GM06990 (cell line): Measurements from ENCODE around the gene IL19.
A peak's percentile ranks its signal among the peaks of the same experiment; 100 is the strongest.

Experiments used
- DNase-seq: peaks from one replicate; pipeline ENCODE4 v3.0.0-alpha.2; 2011; ENCODE audit not compliant: insufficient read length; ENCODE audit errors: extremely low read depth
- H3K27me3 ChIP-seq: replicated peaks from 2 replicates; pipeline ENCODE4 v1.6.0; 2011; ENCODE audit warnings: low read length; ENCODE audit not compliant: control insufficient read depth, insufficient read depth
- H3K36me3 ChIP-seq: 2 replicates; pipeline ENCODE4 v1.5.1; 2011; ENCODE audit warnings: low read length; ENCODE audit not compliant: control insufficient read depth, insufficient read depth
- H3K4me3 ChIP-seq: replicated peaks from 2 replicates; pipeline ENCODE4 v1.5.1; 2011; ENCODE audit warnings: low read depth, mild to moderate bottlenecking, control low read depth, low read length
- TF ChIP-seq, protein P1 (sequence below): IDR thresholded peaks from 2 replicates; pipeline ENCODE4 v1.5.1; 2011; ENCODE audit warnings: low read length, control low read depth, mild to moderate bottlenecking, inconsistent platforms; ENCODE audit not compliant: insufficient read depth, poor library complexity, severe bottlenecking

The IL19 gene

DNA sequence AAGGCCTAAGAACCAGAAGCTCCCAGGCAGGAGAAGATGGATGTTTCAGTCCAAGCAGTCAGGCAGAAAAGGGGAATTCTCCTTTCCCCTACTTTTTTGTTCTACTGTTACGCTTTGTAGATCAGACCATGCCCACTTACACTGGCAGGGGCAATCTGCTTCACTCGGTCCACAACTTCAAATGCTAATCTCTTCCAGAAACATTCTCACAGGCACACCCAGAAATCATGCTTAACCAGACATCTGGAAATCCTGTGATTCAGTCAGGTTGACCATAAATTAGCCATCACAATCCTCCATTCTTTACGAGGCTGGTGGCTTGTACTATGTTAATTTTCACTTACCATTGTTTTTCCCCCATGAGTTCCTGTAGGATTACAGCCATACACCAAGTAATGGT is 25.5 kb downstream of the IL19 start:
- no peaks in the 10 kb centered on the region for H3K27me3 ChIP-seq
- no peaks in the 10 kb centered on the region; the same call in none of the 2 replicates for H3K36me3 ChIP-seq
- TF ChIP-seq, protein P1, sequence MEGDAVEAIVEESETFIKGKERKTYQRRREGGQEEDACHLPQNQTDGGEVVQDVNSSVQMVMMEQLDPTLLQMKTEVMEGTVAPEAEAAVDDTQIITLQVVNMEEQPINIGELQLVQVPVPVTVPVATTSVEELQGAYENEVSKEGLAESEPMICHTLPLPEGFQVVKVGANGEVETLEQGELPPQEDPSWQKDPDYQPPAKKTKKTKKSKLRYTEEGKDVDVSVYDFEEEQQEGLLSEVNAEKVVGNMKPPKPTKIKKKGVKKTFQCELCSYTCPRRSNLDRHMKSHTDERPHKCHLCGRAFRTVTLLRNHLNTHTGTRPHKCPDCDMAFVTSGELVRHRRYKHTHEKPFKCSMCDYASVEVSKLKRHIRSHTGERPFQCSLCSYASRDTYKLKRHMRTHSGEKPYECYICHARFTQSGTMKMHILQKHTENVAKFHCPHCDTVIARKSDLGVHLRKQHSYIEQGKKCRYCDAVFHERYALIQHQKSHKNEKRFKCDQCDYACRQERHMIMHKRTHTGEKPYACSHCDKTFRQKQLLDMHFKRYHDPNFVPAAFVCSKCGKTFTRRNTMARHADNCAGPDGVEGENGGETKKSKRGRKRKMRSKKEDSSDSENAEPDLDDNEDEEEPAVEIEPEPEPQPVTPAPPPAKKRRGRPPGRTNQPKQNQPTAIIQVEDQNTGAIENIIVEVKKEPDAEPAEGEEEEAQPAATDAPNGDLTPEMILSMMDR: no peak
- no peak for DNase-seq
- H3K4me3 ChIP-seq: no peak overlapping the region

DNA sequence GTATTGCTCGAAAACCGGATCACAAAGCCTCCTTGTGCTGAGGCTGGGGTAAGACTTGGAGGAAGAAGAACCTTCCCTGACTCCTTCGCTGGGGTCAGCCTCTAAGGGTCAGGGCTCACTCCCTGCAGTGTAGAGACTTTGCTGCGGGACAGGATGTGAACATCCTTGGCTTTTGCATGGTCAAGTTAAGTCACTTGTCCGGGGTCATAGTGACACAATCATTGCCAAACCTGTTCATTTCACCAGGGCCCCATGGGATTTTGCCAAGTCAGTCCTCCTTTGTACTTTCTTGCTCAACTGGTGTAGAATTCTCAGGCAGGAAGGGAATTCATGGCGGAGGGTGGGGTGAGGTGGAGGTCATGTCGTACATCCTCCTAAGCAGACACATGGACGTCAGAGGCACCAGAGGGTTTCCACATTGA is 26.4 kb downstream of the IL19 start:
- no peak for DNase-seq
- TF ChIP-seq, protein P1: no peak
- Histone ChIP-seq H3K27me3 (no peaks in the 10 kb centered on the region), H3K4me3 (no peak overlapping the region), H3K36me3 (no peaks in the 10 kb centered on the region; the same call in none of the 2 replicates)

DNA sequence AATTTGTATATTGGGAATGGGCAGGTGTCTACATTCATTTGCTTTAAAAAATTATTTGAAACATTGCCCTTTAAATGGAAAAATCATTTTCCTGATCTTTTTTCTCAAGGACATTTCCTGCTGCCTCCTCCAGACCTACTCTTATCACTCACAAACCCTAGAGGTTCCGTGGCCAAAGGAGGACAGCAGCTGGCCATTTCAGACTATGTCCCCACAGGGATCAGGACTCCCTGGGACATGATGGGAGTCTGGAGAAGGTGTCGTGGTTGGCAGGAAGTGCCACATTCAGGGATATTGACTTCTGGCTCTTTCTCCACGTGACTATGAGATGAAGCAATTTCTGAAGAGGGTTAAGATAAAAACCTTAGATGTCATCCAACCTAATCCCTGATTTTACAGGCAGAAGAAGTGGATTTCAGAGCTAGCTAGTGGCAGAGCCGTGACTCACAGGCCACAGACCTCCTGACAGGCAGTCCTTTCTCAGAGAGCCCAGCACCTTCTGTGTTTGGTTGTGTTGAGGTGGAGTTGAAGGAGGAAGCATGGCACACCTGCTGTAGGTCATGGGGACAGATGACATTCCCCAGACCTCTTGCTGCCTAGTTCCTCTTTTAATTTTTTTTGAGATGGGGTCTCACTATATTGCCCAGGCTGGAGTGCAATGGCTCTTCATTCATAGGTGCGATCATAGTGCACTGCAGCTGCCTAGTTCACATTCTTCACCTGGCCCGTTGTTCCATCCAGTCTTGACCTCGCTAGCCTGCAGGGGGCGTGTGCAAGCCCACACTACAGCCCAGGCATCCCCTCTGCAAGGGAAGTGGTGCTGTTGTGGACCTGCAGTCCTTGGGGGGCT is 27.2 kb downstream of the IL19 start:
- DNase-seq: no peak
- Histone ChIP-seq H3K36me3 (no peaks in the 10 kb centered on the region; the same call in none of the 2 replicates), H3K4me3 (no peak overlapping the region), H3K27me3 (no peaks in the 10 kb centered on the region)
- TF ChIP-seq, protein P1: peak; percentile 85

DNA sequence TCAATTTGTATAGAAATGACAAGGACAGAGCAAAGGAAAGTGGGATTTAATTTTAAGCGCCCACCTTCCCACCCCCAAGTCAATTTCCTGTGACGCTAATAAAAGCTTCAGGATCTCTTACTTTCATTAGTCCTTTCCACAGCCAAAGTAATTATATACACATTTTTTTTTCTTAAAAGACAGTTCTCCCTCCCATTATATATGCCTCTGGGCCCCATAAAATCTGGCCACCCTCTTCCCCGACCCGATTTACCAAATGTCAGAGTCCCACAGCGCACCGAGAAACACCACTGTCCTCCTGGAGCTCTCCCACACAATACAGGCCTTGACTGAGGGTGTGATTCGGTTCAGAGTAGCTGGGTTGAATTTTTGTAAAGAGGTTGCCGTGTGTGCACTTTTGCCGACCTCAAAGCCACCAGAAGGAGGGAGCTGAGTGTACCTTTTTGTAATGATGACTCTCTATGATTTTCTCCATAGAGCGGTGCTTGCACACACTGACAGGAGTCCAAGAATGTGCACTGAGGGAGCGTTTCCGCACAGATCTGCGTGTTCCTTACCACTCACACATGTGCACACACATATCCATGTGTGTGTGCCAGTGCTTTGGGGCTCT is 27.9 kb downstream of the IL19 start:
- Histone ChIP-seq H3K4me3 (no peak overlapping the region), H3K36me3 (no peaks in the 10 kb centered on the region; the same call in none of the 2 replicates), H3K27me3 (no peaks in the 10 kb centered on the region)
- TF ChIP-seq, protein P1: no peak
- DNase-seq: no peak

DNA sequence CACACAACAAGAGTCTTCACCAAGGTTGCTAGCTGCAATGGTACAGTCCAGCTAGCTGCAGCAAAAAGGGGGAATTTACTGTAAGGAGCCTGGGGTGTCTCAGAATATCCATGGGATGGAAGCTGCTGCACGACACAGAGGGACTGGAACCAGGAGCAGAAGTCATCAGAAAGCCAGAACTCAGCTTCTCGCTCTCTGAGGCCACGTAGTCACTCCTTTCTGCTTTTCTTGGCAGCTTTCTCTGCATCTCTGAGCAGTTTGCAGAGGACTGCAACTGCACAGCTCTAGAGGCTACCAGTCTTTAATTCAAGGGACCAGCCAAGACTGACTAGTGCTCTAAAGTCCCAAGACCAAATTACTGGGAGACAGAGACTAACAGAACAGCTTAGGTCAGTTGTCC is 28.7 kb downstream of the IL19 start:
- Histone ChIP-seq H3K27me3 (no peaks in the 10 kb centered on the region), H3K36me3 (no peaks in the 10 kb centered on the region; the same call in none of the 2 replicates), H3K4me3 (no peak overlapping the region)
- no peak for DNase-seq
- TF ChIP-seq, protein P1: no peak
